HepG2 (cell line): ENCODE measurements around the gene TMEM86B. TPM values are rescaled to one million over a fixed set of nuclear protein-coding genes. Genes with fewer than 3 reads are reported as not detected.

Experiments used
- ATAC-seq: fragments of 200-7000 bp; cut with Tn5 transposase; 3 replicates; pipeline ENCODE4 v1.9.1; 2020; ENCODE audit warnings: mild to moderate bottlenecking, moderate library complexity
- BruUV-seq: library from RNA; stranded (reverse); fragments of 400-500 nt; replicated peaks from 2 replicates; lab custom pipeline; 2021; lab: Mats Ljungman, UMichigan
- CTCF ChIA-PET: fragments of 300-600 bp; formaldehyde crosslinking; extraction: SDS; loops from one replicate; lab custom pipeline; 2021; ENCODE audit warnings: low total read pairs, inconsistent platforms, low intra/inter-chr PET ratio; lab: Yijun Ruan, JAX
- POLR2A ChIA-PET: fragments of 350-600 bp; sonication (Branson Sonifier 250); formaldehyde crosslinking; loops from one replicate; lab custom pipeline; 2020; ENCODE audit warnings: antibody characterized with exemption, inconsistent platforms; lab: Yijun Ruan, JAX
- DNase-seq: peaks from one replicate; pipeline ENCODE4 v3.0.0-alpha.2; 2015; ENCODE audit warnings: low spot score
- FAIRE-seq: peaks from 3 replicates; lab custom pipeline; 2011; peaks lifted over from hg19 to GRCh38; lab: Jason Lieb, UNC
- H2AFZ ChIP-seq: one replicate; pipeline ENCODE4 v1.6.1; 2011; ENCODE audit warnings: low read length, inconsistent platforms
- H3K27ac ChIP-seq: fragments of 300-600 bp; 3 replicates; pipeline ENCODE4 v1.8.0; 2011; ENCODE audit warnings: mixed run types, mild to moderate bottlenecking, mixed read lengths, low read length, inconsistent platforms; ENCODE audit not compliant: insufficient read depth; ENCODE audit errors: extremely low read length
- H3K27me3 ChIP-seq, 2 experiments: fragments of 200-600 bp in 1 of 2; 2 replicates in 1 of 2; 3 replicates in 1 of 2; pipeline versions ENCODE4 v1.6.0 to v1.8.0; 2011; ENCODE audit warnings: low read length in 2 of 2, mild to moderate bottlenecking in 2 of 2, moderate library complexity in 2 of 2, inconsistent platforms in 1 of 2; ENCODE audit not compliant: insufficient read depth in 2 of 2, control insufficient read depth in 1 of 2
- H3K36me3 ChIP-seq, 2 experiments: fragments of 200-600 bp in 1 of 2; replicated peaks in 1 of 2; 2 replicates in 1 of 2; 3 replicates in 1 of 2; pipeline versions ENCODE4 v1.5.1 to v1.8.0; 2011; ENCODE audit warnings: low read length in 2 of 2, inconsistent platforms in 1 of 2; ENCODE audit not compliant: insufficient read depth in 2 of 2, control insufficient read depth in 1 of 2
- H3K4me1 ChIP-seq: 2 replicates; pipeline ENCODE4 v1.5.1; 2012; ENCODE audit warnings: low read length, inconsistent platforms; ENCODE audit not compliant: insufficient read depth
- H3K4me2 ChIP-seq: 2 replicates; pipeline ENCODE4 v1.6.0; 2011; ENCODE audit warnings: low read depth, low read length, inconsistent platforms
- H3K4me3 ChIP-seq, 3 experiments: fragments of 200-600 bp in 1 of 3; sonication (generic), shearing (Covaris generic) in 1 of 3; replicated peaks in 1 of 3; 2 replicates each; pipeline ENCODE4 v1.5.1; 2011 to 2016; ENCODE audit warnings: low read length in 3 of 3, inconsistent platforms in 2 of 3, low read depth in 2 of 3, mild to moderate bottlenecking in 2 of 3, control low read depth in 1 of 3, mixed read lengths in 1 of 3; ENCODE audit not compliant: insufficient read depth in 1 of 3
- H3K79me2 ChIP-seq: one replicate; pipeline ENCODE4 v1.6.1; 2011; ENCODE audit warnings: low read length, inconsistent platforms; ENCODE audit not compliant: insufficient read depth
- H3K9ac ChIP-seq: 2 replicates; pipeline ENCODE4 v1.6.0; 2011; ENCODE audit warnings: mild to moderate bottlenecking, low read depth, low read length, inconsistent platforms; ENCODE audit not compliant: insufficient read depth
- H3K9me3 ChIP-seq: 2 replicates; pipeline ENCODE4 v1.5.1; 2012; ENCODE audit warnings: mild to moderate bottlenecking, low read length
- H4K20me1 ChIP-seq: 2 replicates; pipeline ENCODE4 v1.6.0; 2011; ENCODE audit warnings: inconsistent platforms, mild to moderate bottlenecking, low read length, moderate library complexity; ENCODE audit not compliant: insufficient read depth
- CBX5 ChIP-seq: sonication (generic); formaldehyde crosslinking; IDR thresholded peaks from 2 replicates; pipeline ENCODE4 v1.4.0; 2020; ENCODE audit warnings: missing genetic modification reagents, borderline replicate concordance
- ELF3 ChIP-seq: IDR thresholded peaks from 2 replicates; pipeline ENCODE4 v1.6.1; 2016; ENCODE audit warnings: missing genetic modification reagents, missing compliant biosample characterization
- HOXA3 ChIP-seq: sonication (generic); formaldehyde crosslinking; IDR thresholded peaks from 2 replicates; pipeline ENCODE4 v1.5.0; 2020; ENCODE audit warnings: missing genetic modification reagents
- RFX3 ChIP-seq: IDR thresholded peaks from 2 replicates; pipeline ENCODE4 v1.6.1; 2016; ENCODE audit warnings: missing biosample characterization, missing genetic modification reagents
- SALL1 ChIP-seq: sonication (generic); formaldehyde crosslinking; IDR thresholded peaks from 2 replicates; pipeline ENCODE4 v1.8.0; 2022; ENCODE audit warnings: mild to moderate bottlenecking, missing genetic modification reagents
- SMAD3 ChIP-seq: sonication (generic); formaldehyde crosslinking; IDR thresholded peaks from 2 replicates; pipeline ENCODE4 v1.4.0; 2020; ENCODE audit warnings: missing genetic modification reagents
- SMYD3 ChIP-seq: sonication (generic); formaldehyde crosslinking; IDR thresholded peaks from 2 replicates; pipeline ENCODE4 v1.8.1; 2023; ENCODE audit warnings: mild to moderate bottlenecking, missing genetic modification reagents
- STAG1 ChIP-seq: sonication (generic); formaldehyde crosslinking; IDR thresholded peaks from 2 replicates; pipeline ENCODE4 v1.4.0; 2020; ENCODE audit warnings: missing genetic modification reagents
- U2AF2 ChIP-seq: fragments of 200-400 bp; formaldehyde crosslinking; IDR thresholded peaks from 2 replicates; pipeline ENCODE4 v1.6.1; 2017; ENCODE audit warnings: low read depth, mild to moderate bottlenecking, low read length
- ZBED4 ChIP-seq: sonication (generic); formaldehyde crosslinking; IDR thresholded peaks from 2 replicates; pipeline ENCODE4 v1.4.0; 2020; ENCODE audit warnings: missing genetic modification reagents, borderline replicate concordance
- ZMYM2 ChIP-seq: sonication (generic); formaldehyde crosslinking; IDR thresholded peaks from 2 replicates; pipeline ENCODE4 v1.8.0; 2022; ENCODE audit warnings: mild to moderate bottlenecking, missing genetic modification reagents
- ZNF263 ChIP-seq: sonication (generic); formaldehyde crosslinking; IDR thresholded peaks from 2 replicates; pipeline ENCODE4 v1.4.0; 2020; ENCODE audit warnings: missing genetic modification reagents
- ZNF354B ChIP-seq: sonication (generic); formaldehyde crosslinking; IDR thresholded peaks from 2 replicates; pipeline ENCODE4 v1.8.0; 2022; ENCODE audit warnings: mild to moderate bottlenecking, missing genetic modification reagents
- ZNF678 ChIP-seq: sonication (generic); formaldehyde crosslinking; IDR thresholded peaks from 2 replicates; pipeline ENCODE4 v1.4.0; 2020; ENCODE audit warnings: mild to moderate bottlenecking, missing genetic modification reagents
- WGBS: methylation state at CpG from one replicate; pipeline ENCODE4 v1.1.6; 2017; ENCODE audit warnings: low lambda C conversion rate; 5-methylcytosine and 5-hydroxymethylcytosine counted together
- in situ Hi-C: cut with HindIII; loops from 2 replicates; pipeline ENCODE4 v1.10.0; 2017; ENCODE audit warnings: low pct_unique_long_range_greater_than_20kb; ENCODE audit not compliant: extremely low pct_ligation_motif_present
- intact Hi-C: fragments of 100-400 bp; cut with micrococcal nuclease; formaldehyde crosslinking; loops from one replicate; pipeline ENCODE4 v1.10.0; 2022; ENCODE audit not compliant: unreplicated experiment
- polyA plus RNA-seq, 8 experiments: library from polyadenylated mRNA; depleted of rRNA in 3 of 8; stranded (reverse) in 7 of 8; unstranded in 1 of 8; fragments of >200 nt; fragmentation: Illumina TruSeq in 4 of 8; extraction: Trizol in 4 of 8; gene quantifications; 2 replicates each; pipeline versions ENCODE4 v1.2.1 to v1.2.3, GENCODE V29; 2011 to 2016; ENCODE audit warnings: low read depth in 4 of 8, missing spikeins in 1 of 8, mixed read lengths in 1 of 8; ENCODE audit not compliant: insufficient read depth in 1 of 8
- total RNA-seq, 5 experiments: library from RNA; depleted of rRNA; stranded (reverse); fragments of >200 nt; fragmentation: Illumina TruSeq; extraction: Trizol; gene quantifications; 2 replicates each; pipeline ENCODE4 v1.2.3, GENCODE V29; 2016; ENCODE audit warnings: low read depth in 1 of 5

Gene TMEM86B
- total and polyA plus RNA-seq, 2 of the 13 experiments (the other 11 are each of a cell fraction or from before 2014, with no cell fraction given) = 7.7 to 9.6 TPM

- TF ChIP-seq ZNF263 (CRISPR knock-in tag) = peak; percentile 93
- TF ChIP-seq SMAD3 (CRISPR knock-in tag) = no peak
- BruUV-seq = no TSS peak
- Histone ChIP-seq H3K9me3 (no peaks in the 10 kb centered on the region), H2AFZ (no peak overlapping the region), H3K9ac (no peak overlapping the region), H4K20me1 (no peaks in the 10 kb centered on the region), H3K4me1 (peaks cover 72% of the 10 kb centered on the region), H3K27ac (no peak overlapping the region), H3K79me2 (no peaks in the 10 kb centered on the region), H3K27me3 (no peaks in the 10 kb centered on the region), H3K36me3 (no peaks in the 10 kb centered on the region), H3K4me2 (no peak overlapping the region), H3K4me3 (no peak overlapping the region)
- in situ Hi-C loops (no loop called here), intact Hi-C loops (no loop called here)
- 26% methylated on average over 5 of the region's 7 CpGs for WGBS
- POLR2A ChIA-PET = interaction anchor here (0.7 to 6.6 kb wide), 2 partner anchors 44 to 64 kb away, joined by 3 to 95 read pairs; partner anchors contain the start of gene PPP6R1
- no peak for FAIRE-seq
- ATAC-seq = no peak
- CTCF ChIA-PET = no interaction called here
- DNase-seq = no peak
These were observed 15.0 kb downstream of the TMEM86B start for GRCh38 chr19:55213547-55213946.

GRCh38 chr19:55212447-55212846 lies 16.1 kb downstream of the TMEM86B start:
- Histone ChIP-seq H3K27ac (no peak overlapping the region), H3K79me2 (no peaks in the 10 kb centered on the region), H3K4me2 (peak overlapping the region; percentile 38), H2AFZ (no peak overlapping the region), H4K20me1 (no peaks in the 10 kb centered on the region), H3K4me3 (no peak overlapping the region), H3K36me3 (no peaks in the 10 kb centered on the region), H3K9ac (no peak overlapping the region), H3K27me3 (no peaks in the 10 kb centered on the region), H3K4me1 (peaks cover 66% of the 10 kb centered on the region), H3K9me3 (no peaks in the 10 kb centered on the region)
- ChIA-PET POLR2A (interaction anchor here (6.6 kb wide), 1 partner anchor 45 kb away, joined by 95 read pairs; the partner anchor contains the start of gene PPP6R1), CTCF (interaction anchor here (1.6 kb wide), 1 partner anchor 206 kb away, joined by 8 read pairs; no protein-coding TSS in a partner anchor)
- 0% methylated on average over 3 of the region's 3 CpGs for WGBS
- ATAC-seq (peak; percentile 42), FAIRE-seq (peak; percentile 74), DNase-seq (peak; percentile 64)
- intact Hi-C loops (loop anchor here (1.0 kb wide), 2 partner anchors 80 to 206 kb away; no protein-coding TSS in a partner anchor), in situ Hi-C loops (no loop called here)
- no TSS peak for BruUV-seq
- TF ChIP-seq STAG1 (CRISPR knock-in tag) (peak; percentile 91), RFX3 (CRISPR knock-in tag) (no peak), U2AF2 (no peak), ZNF678 (CRISPR knock-in tag) (no peak), HOXA3 (CRISPR knock-in tag) (peak; percentile 39; the same call in 1 of the 2 replicates), ELF3 (CRISPR knock-in tag) (peak; percentile 23; the same call in 1 of the 2 replicates), SMYD3 (no peak), ZBED4 (CRISPR knock-in tag) (no peak), SALL1 (CRISPR knock-in tag) (peak; percentile 43; the same call in 1 of the 2 replicates), ZNF354B (CRISPR knock-in tag) (no peak), ZMYM2 (CRISPR knock-in tag) (0 out of 2 replicates have a peak, but pooled peaks have one; percentile 22), CBX5 (0 out of 2 replicates have a peak, but pooled peaks have one; percentile 40)
